ENCODE data around the gene HIRA. TPM values are rescaled to one million over a fixed set of nuclear protein-coding genes. Genes with fewer than 3 reads are reported as not detected.

The HIRA gene
- total RNA-seq, 2 donors from 2014 or later: 30.7 to 36.6 TPM

DNA sequence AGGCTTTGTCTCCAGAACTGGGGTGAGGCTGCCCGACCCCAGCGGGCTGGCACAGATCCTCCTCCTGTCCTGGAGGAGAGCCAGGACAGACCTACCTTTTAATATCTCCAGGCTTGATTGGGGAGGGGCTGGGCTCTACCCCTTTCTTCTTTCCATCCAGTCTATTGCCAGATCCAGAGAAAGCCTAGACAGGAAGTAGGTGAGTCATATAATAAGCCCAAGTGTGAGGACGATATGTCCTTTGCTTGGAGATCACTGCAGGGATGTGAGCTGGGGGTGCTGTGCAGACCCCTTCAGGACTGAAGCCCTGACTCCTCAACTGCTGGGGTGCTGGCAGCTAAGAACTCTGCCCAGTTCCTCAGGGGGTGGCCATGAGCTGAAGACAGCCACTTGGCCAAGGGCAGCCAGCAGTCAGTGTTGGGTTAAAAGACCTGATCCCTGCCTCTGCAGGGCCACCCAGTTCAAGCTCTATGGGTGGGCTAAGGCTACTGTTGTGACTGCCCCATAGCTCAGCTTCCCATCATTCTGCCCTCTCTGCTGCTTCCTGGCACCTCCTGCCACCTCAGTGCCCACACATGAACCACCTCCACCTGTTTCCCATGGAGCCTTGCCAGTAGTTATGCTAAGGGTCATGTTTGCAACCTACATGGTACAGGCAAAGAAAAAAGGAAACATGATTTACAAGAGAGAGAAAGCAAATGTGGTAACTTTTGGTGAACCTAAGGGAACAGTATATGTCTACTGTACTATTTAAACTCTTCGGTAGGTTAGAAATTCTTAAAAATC, 24.2 kb upstream of the HIRA start:
- Mint-ChIP-seq H3K36me3 (ENCODE audit: insufficient read depth in 2 of 2) (peaks cover 5 to 16% of the 10 kb centered on the region in 2 donors), H3K27ac (peak overlapping the region; percentile 3), H3K27me3 (ENCODE audit: low read depth) (no peaks in the 10 kb centered on the region), H3K4me1 (ENCODE audit: low read depth) (peaks cover 9% of the 10 kb centered on the region), H3K9me3 (no peaks in the 10 kb centered on the region), H3K4me3 (no peak overlapping the region)
- DNase-seq (no peak), ATAC-seq (replicated peaks in 1 of 2) (no peak)

DNA sequence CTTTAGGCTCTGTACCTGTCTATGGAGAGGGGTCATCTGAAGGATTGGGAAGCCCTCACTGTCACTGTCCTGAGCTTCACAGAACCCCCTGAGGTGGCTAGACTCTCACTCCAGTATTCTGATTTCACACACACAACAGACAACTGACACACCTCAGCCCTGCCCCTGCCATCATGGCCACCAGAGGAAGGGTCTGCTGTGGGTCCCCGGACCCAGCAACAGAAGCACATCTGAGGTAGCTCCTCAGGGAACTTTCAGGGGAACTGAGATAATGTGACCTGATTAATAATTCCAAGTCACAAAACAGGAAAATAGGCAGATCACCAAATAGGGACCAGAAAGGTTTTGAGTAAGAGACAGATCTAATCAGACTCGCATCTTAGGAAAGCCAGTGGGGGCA, 23.5 kb upstream of the HIRA start:
- H3K27me3 Mint-ChIP-seq (ENCODE audit: low read depth): no peaks in the 10 kb centered on the region
- no peak for ATAC-seq (replicated peaks in 1 of 2)
- H3K9me3 Mint-ChIP-seq: no peaks in the 10 kb centered on the region
- peaks cover 5 to 16% of the 10 kb centered on the region in 2 donors for H3K36me3 Mint-ChIP-seq (ENCODE audit: insufficient read depth in 2 of 2)
- H3K27ac Mint-ChIP-seq: peak overlapping the region; percentile 58
- H3K4me1 Mint-ChIP-seq (ENCODE audit: low read depth): peaks cover 9% of the 10 kb centered on the region
- H3K4me3 Mint-ChIP-seq: no peak overlapping the region
- no peak for DNase-seq

DNA sequence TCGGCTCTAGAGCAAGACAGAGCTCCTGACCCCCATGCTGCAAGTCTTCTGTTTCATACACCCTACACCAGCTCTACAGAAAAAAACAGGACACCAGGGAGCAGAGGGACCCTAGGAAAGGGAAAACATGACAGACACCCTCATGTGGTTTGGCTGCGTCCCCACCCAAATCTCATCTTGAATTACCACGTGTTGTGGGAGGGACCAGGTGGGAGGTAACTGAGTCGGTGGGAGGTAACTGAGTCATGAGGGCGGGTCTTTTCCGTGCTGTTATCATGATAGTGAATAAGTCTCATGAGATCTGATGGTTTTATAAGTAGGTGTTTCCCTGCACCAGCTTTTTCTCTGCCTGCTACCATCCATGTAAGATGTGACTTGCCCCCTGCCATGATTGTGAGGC, 22.6 kb upstream of the HIRA start:
- no peaks in the 10 kb centered on the region for H3K9me3 Mint-ChIP-seq
- no peak for DNase-seq
- no peak overlapping the region for H3K27ac Mint-ChIP-seq
- no peaks in the 10 kb centered on the region for H3K27me3 Mint-ChIP-seq (ENCODE audit: low read depth)
- H3K4me1 Mint-ChIP-seq (ENCODE audit: low read depth): peaks cover 15% of the 10 kb centered on the region
- peaks cover 5 to 16% of the 10 kb centered on the region in 2 donors for H3K36me3 Mint-ChIP-seq (ENCODE audit: insufficient read depth in 2 of 2)
- H3K4me3 Mint-ChIP-seq: no peak overlapping the region
- no peak for ATAC-seq (replicated peaks in 1 of 2)

DNA sequence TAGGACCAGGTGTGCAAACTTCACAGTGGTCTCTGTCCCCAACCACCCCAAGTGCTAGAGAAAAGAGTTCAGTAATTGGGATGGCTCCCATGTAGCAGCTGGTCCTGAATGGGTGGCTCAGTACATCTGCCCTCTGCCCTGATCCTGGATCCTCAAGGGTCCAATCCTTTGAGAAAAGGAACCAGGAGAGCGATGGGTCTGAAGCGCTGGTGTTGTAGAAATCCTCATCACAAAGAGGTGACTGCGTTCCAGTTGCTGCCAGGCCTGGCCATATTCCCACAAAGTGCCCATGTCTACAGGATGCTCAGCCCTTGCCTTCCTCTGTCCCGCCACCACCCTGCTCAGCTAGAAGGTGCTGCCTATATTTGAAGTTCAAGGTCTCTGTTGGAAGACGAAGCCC, 22.2 kb upstream of the HIRA start:
- Mint-ChIP-seq H3K4me1 (ENCODE audit: low read depth) (peaks cover 19% of the 10 kb centered on the region), H3K4me3 (no peak overlapping the region), H3K27me3 (ENCODE audit: low read depth) (no peaks in the 10 kb centered on the region), H3K27ac (no peak overlapping the region), H3K9me3 (no peaks in the 10 kb centered on the region), H3K36me3 (ENCODE audit: insufficient read depth in 2 of 2) (peaks cover 5 to 16% of the 10 kb centered on the region in 2 donors)
- ATAC-seq (replicated peaks in 1 of 2) (no peak), DNase-seq (no peak)

DNA sequence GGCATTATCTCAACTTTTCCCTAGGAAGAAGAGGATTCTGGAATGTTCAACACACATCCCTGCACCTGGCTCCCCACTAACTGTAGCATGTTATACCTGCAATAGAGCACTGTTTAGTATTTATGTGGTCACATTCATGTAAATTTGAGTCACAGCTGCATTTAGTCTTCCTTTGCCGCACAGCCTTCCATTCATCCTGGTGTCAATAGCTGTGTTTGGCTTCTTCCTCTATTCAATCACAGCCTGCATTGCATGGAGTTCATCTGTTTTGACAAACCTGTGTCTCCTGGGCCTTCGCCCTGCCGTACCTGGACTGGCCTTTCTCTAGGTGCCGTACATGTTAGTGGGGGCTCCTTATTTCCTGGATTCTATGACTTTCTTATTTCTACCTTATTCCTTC, 20.0 kb upstream of the HIRA start:
- DNase-seq (no peak), ATAC-seq (replicated peaks in 1 of 2) (no peak)
- Mint-ChIP-seq H3K27ac (peak overlapping the region; percentile 20), H3K4me1 (ENCODE audit: low read depth) (peaks cover 33% of the 10 kb centered on the region), H3K4me3 (no peak overlapping the region), H3K27me3 (ENCODE audit: low read depth) (no peaks in the 10 kb centered on the region), H3K9me3 (no peaks in the 10 kb centered on the region), H3K36me3 (ENCODE audit: insufficient read depth in 2 of 2) (peaks cover 11 to 16% of the 10 kb centered on the region in 2 donors)

DNA sequence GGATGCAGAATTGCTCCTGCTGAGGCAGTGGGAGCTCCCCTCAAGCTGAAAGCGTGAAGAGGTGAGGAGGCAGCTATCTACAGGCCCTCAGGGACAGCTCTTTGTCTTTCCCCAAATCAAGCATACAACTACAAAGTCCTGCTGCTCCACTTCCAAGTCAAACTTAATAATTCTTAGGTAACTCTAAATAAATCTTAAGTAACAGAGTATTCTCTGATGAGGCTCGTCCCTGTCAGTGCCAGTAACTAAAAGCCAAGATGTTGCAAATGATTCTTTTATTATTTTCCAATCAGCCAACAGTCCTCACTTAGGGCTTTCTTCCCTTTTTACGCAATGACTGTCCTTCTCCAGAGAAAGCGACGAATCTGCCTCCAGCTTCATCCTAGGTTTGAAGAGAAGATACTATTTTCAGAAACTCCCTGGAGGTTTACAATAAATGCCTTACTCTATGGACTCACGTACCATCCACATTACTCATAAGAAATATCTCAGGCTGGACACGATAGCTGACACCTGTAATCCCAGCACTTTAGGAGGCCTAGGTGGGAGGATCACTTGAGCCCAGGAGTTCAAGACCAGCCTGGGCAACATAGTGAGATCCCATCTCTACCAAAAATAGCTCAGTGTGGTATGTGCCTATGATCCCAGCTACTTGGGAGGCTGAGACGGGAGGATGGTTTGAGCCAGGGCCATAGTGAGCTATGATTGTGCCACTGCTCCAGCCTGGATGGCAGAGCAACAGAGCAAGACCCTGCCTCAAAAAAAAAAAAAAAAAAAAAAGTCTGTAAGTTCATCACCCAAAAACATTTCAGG, 19.0 kb upstream of the HIRA start:
- no peak overlapping the region for H3K4me3 Mint-ChIP-seq
- peaks cover 41% of the 10 kb centered on the region for H3K4me1 Mint-ChIP-seq (ENCODE audit: low read depth)
- no peak for ATAC-seq (replicated peaks in 1 of 2)
- no peak for DNase-seq
- H3K36me3 Mint-ChIP-seq (ENCODE audit: insufficient read depth in 2 of 2): peaks cover 11 to 18% of the 10 kb centered on the region in 2 donors
- peak overlapping the region; percentile 95 for H3K27ac Mint-ChIP-seq
- no peaks in the 10 kb centered on the region for H3K9me3 Mint-ChIP-seq
- no peaks in the 10 kb centered on the region for H3K27me3 Mint-ChIP-seq (ENCODE audit: low read depth)

DNA sequence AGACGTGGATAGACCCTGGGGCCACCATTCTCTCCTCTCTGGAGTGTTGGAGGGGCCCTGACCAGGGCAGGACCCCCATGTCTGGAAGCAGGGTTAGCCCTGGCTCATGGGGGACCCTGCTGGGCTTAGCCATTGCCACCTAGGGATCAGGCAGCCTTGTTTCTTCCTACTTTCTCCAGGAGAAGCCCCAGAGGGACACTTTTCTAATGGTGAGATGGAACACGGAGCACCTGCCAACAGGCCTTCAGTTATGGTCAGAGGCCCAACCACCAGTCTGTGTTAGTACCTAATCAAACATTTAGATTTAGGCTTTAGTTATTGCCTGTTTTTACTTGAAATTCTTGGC, 17.9 kb upstream of the HIRA start:
- Mint-ChIP-seq H3K27me3 (ENCODE audit: low read depth) (no peaks in the 10 kb centered on the region), H3K4me3 (peak overlapping the region; percentile 94 to 97), H3K27ac (peak overlapping the region; percentile 95), H3K4me1 (ENCODE audit: low read depth) (peaks cover 50% of the 10 kb centered on the region), H3K9me3 (no peaks in the 10 kb centered on the region), H3K36me3 (ENCODE audit: insufficient read depth in 2 of 2) (peaks cover 8 to 13% of the 10 kb centered on the region in 2 donors)
- no peak for ATAC-seq (replicated peaks in 1 of 2)
- DNase-seq: no peak

DNA sequence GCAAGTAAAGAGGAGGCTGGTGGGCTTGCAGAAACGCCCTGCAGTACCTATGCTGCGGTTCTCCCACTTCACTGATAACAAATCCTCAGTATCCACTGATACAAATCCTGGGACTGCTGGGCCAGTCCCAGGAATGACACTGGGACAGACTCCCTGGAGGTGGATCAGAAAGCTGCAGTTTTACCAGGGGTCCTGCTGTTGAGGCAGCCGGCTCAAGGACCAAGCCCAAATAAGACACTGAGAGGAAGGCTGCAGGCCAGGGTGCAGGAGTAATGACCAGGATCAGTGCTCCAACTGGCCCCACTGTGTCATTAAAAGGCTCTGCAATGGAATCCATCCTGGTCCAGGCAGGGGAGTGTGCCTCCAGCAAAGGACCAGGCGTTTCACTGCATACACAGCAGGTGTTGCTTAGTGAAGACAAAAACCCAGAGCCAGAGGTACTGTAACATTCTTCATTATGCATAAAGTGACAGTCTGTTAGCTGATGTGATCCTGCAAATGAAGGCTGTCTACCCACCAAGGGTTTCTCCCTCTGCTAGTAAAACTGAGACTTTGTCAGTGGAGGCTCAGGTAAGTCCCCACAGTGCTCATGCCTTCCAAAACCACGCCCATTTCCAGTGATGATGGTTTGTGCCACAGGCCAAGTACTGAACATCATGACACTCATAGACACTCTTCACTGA, 17.3 kb upstream of the HIRA start:
- ATAC-seq (replicated peaks in 1 of 2): peak; percentile 79 to 80
- Mint-ChIP-seq H3K36me3 (ENCODE audit: insufficient read depth in 2 of 2) (peaks cover 6 to 13% of the 10 kb centered on the region in 2 donors), H3K4me3 (peak overlapping the region; percentile 94 to 97), H3K4me1 (ENCODE audit: low read depth) (peaks cover 51% of the 10 kb centered on the region), H3K9me3 (no peaks in the 10 kb centered on the region), H3K27ac (peak overlapping the region; percentile 95), H3K27me3 (ENCODE audit: low read depth) (no peaks in the 10 kb centered on the region)
- peak; percentile 80 to 83 for DNase-seq

DNA sequence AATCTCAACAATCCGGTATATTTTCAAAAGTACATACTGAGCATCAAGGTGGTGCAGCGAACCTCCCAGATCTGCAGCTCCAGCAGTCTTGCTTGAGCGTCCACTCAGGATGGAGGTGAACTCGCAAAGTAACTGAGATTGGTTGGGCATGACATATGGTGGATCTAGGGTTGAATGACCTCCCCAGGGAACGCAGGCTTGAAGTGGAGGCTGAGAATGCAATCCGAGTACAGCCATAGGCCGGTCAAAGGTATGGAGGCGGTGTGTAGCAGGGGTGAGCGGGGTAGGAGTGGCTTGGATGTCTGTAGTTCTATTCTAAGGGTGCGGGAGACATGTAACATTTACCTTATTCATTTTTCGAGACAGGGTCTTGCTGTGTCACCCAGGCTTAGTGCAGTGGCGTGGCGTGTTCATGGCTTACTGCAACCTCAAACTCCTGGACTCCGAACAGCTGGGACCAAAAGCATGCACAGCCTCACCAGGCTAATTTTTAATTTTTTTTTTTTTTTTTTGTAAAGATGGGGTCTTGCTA, 16.6 kb upstream of the HIRA start:
- peaks cover 6 to 10% of the 10 kb centered on the region in 2 donors for H3K36me3 Mint-ChIP-seq (ENCODE audit: insufficient read depth in 2 of 2)

DNA sequence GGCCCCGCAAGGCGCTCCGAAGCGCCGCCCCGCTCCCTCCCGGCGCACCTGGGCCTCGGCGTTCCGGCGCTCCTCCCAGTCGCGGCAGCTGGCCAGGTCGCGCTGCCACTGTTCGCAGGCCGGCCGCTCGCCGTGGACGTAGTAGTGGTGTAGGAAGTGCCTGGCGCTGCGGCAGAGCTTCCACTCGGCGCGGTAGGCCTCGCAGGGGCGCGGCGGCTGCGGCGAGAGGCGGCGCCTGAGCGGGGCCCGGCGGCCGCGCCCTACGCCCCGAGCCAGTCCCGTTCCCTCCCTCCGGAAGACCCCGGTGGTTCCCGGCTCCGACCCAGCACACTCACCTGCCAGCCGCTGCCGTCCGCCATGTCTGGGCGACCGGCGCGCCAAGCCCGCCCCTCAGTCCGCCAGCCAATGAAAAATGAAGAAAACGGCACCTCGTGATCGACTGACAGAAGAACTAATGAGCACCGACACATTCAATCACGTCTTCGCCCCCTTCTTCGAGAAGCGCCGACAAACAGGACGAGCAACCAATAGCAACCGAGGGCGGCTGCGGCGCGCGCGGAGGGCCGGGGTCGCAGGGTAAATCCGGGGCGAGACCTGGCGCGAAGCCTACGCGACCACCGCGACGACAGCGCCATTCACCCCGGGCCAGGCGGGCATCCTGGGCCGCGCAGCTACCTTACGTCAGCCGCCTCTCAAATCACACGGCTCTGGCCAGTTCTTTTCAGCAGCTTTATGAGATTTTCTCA, 16.0 kb upstream of the HIRA start, which contains the start of gene C22orf39:
Gene C22orf39, minus strand, starts transcription at position 382 of the 746 bp plus-strand sequence. Its CDS starts 23 bp downstream, at position 359.
- H3K9me3 Mint-ChIP-seq: no peaks in the 10 kb centered on the region
- peaks cover 6 to 8% of the 10 kb centered on the region in 2 donors for H3K36me3 Mint-ChIP-seq (ENCODE audit: insufficient read depth in 2 of 2)
- H3K4me3 Mint-ChIP-seq: peak within 1 kb of the TSS; percentile 94 to 97
- peaks cover 60% of the 10 kb centered on the region for H3K4me1 Mint-ChIP-seq (ENCODE audit: low read depth)
- ATAC-seq (replicated peaks in 1 of 2): peak; percentile 80 to 83
- peak within 1 kb of the TSS; percentile 90 for H3K27ac Mint-ChIP-seq
- DNase-seq: peak; percentile 89 to 91
- no peaks in the 10 kb centered on the region for H3K27me3 Mint-ChIP-seq (ENCODE audit: low read depth)

More for the DNA sequence above, 16.6 kb upstream of the HIRA start:
- peak; percentile 18 to 29 for DNase-seq
- ATAC-seq (replicated peaks in 1 of 2): peak; percentile 16 to 19
- H3K27me3 Mint-ChIP-seq (ENCODE audit: low read depth): no peaks in the 10 kb centered on the region
- H3K4me1 Mint-ChIP-seq (ENCODE audit: low read depth): peaks cover 55% of the 10 kb centered on the region
- peak overlapping the region; percentile 90 for H3K27ac Mint-ChIP-seq
- H3K9me3 Mint-ChIP-seq: no peaks in the 10 kb centered on the region
- peak overlapping the region; percentile 94 to 97 for H3K4me3 Mint-ChIP-seq

DNA sequence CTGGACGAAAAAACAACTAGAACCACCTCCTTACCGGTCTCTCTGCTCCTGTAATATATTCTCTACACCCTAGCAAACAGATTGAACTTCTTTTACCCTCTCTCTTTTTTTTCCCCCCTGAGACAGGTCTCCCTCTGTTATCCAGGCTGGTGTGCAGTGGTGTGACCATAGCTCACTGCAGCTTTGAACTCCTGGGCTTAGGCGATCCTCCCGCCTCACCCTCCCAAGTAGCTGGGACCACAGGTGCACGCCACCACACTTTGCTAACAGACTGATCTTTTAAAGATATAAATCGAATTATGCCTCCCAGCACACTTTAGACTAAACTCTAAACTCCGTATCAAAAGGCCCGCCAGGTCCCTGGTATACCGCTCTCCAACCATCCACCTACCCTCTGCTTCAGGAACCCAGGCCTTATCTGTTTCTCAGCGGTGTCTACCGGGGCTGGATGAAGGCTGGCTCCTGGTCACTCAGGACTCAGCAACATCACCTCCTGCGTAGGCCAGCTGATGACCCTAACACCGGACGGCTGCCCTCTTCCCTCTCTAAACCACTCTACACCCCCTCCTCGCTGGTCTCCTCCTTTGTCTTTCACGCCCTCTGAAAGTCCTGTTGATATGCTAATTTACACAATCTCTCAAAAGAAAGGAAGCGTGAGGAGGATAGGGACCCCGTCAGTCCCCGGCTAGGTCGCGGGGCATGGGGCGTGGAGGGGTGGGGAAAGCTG, 15.2 kb upstream of the HIRA start:
- peak overlapping the region; percentile 84 for H3K27ac Mint-ChIP-seq
- H3K9me3 Mint-ChIP-seq: no peaks in the 10 kb centered on the region
- peak overlapping the region; percentile 94 to 97 for H3K4me3 Mint-ChIP-seq
- peaks cover 6 to 9% of the 10 kb centered on the region in 2 donors for H3K36me3 Mint-ChIP-seq (ENCODE audit: insufficient read depth in 2 of 2)
- DNase-seq (no peak), ATAC-seq (replicated peaks in 1 of 2) (no peak)
- H3K4me1 Mint-ChIP-seq (ENCODE audit: low read depth): peaks cover 58% of the 10 kb centered on the region
- no peaks in the 10 kb centered on the region for H3K27me3 Mint-ChIP-seq (ENCODE audit: low read depth)

Data from activated T-cell treated with anti-CD3 and anti-CD28 coated beads, Interleukin-2, amount 50 U/mL, for 72 hours (primary cell).